GM21717 (cell line): ENCODE measurements around the gene DAPK2.
A peak's percentile ranks its signal among the peaks of the same experiment; 100 is the strongest.
"Not testable (repeated sequence)": the region's sequence is repeated elsewhere in the genome, so short reads cannot be mapped to it uniquely, and the experiment has no call there.

Experiments used
- ATAC-seq: cut with Tn5 transposase; IDR thresholded peaks from one replicate; pipeline ENCODE4 v1.9.1; 2021; ENCODE audit warnings: mild to moderate bottlenecking, moderate library complexity; ENCODE audit not compliant: unreplicated experiment

DAPK2 gene

DNA sequence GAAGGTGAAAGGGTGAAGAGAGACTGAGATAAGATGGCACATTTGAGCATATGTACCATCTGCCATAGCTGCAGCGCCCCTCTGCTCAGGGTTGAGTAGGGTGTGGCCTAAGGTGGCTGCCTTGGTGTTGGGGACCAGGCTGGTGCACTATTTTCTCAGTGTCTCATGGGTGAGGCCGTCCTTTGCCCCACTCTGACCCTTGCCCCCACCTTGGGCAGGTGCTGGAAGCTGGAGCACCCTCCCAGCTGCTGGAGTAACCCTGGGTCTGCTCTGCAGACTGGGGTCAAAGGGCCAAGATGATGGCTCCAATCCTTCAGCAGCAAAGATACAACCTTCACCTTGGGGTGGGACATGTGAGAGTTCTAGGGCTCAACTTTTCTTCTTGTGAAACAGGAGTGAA lies 69.2 kb downstream of the DAPK2 start:
- ATAC-seq: no peak

DNA sequence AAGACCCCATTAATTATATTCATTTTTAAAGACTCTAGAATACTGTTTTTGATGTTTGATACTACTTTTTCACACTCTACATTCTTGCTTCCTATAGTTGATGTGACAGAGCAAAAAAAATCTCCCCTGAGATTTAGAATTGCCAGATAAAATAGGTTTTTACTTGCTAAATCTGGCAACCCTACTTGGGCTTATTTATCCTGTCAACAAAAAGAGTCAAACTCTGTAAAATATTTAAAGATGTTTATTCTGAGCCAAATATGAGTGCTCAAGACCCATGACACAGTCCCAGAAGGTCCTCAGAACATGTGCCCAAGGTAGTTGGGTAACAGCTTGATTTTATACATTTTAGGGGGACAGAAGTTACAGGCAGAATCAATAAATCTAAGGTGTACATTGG lies 72.3 kb downstream of the DAPK2 start:
- no peak for ATAC-seq

DNA sequence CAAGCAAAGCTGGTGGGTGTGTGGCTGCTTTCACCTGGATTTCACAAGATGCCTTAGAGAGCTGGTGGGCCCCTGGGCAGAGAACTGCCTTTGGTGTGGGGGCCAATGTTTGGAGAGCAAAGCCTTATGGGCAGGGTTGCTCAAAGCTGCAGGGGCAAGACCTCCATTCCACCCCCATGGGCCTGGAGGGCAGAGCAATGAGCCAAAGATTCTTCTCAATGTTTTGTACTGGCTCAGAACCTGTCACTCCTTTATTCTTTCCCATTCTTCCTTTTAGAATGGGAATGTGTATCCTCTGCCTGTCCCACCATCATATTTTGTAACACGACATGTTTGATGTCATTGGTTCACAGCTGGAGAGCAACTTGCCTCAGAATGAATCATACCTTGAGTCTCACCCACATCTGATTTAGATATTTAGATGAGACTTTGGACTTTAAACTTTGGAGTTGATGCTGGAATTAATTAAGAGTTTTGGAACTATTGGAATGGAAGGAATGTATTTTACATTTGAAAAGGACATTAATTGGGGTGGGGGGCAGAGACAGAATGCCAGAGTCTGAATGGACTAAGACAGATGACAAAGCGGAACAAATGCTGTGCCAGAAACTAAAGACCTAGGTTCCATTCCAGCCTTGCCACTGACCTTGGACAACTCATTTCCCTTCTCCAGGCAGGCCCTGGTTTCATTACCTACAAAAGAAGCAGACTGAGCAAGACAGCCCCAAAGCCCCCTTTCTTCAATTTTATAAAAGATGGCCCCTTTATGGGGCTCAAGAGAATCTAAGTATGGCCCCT lies 72.9 kb downstream of the DAPK2 start:
- ATAC-seq: no peak

DNA sequence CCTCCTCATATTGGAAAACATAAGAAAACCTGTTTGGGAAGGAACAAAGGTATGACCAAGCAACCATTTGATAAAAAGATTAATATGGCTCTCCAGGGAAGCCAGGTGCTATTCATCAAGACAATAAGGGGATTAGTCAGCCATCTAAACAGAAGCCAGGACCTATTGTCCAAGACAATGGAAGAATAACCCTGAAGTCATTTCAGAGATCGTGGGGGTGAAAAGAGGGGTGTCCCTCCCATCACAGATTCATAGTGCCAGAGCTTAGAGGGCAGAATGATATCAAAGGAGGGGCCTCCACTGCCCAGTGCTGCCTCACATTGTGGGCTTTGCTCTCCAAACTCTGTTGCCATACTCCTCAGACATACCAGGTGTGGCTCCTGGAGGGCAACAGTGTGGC lies 73.5 kb downstream of the DAPK2 start:
- ATAC-seq: no peak

DNA sequence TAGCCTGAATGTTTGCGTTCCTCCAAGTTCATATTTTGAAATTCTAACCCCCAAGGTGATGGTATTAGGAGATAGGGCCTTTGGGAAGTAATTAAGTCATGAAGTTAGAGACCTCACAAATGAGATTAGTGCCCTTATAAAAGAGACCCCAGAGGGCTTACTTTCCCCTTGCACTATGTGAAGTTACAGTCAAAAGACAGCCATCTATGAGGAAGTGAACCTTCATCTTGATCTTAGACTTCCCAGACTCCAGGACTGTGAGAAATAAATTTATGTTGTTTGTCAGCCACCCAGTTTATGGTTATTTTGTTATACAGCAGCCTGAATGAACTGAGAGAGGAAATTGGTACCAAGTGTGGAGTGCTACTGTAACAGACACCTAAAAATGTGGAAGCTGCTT lies 74.4 kb downstream of the DAPK2 start:
- ATAC-seq: no peak

DNA sequence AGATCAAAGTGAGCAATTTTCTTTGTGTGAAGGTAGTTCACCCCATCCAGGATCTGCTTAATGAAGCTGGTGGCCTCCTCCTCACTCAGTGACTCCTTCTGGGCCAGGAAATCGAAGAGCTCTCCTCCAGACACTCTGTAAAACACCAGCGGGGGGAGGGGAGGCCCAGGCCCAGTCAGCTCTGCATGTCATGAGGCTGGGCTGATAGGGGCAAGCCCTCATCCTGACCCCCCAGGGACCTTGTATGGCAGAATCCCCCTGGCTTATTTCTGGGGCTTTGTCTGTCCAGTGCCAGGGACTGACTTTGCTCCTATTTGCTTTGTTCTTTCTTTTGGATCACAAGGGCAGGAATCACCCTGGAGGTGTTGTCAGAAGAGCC lies 74.9 kb downstream of the DAPK2 start:
- peak; percentile 33 for ATAC-seq

DNA sequence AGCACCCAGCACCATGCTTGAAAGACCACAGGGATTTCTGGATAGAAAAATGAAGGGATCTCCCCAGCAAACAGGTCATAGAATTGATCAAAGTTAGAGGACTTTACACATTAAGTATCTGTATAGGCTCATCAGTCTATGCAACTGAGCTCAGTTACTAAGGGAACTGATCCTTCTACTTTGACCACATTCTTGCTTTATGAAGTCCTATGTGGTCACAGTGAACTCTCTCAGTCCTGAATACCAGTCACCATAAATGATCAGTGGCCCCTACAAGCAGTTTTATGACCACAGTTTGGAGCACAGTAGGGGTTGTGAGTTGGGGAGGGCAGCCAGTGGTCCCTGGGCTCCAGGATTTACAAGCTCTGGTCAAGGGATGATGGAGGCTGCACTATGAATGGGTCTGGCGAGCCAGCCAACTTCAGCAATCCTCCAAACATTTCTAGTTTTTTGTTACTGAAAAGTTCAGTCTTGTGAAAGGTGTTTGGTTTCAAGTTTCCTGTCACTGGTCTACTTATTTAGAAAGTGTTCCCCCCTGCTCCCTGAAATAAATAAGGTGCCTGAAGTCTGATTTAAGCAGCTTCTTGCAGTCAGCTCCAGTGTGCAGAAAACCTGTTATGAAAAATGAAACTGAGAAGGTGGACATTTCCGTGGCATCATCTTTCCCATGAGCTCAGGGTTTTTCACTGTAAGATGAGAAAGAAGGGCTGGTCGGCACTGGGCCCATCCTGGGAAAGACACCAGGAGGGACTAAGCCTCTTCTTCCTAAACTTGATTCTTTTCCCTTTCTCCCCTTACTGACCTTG lies 75.5 kb downstream of the DAPK2 start:
- peak; percentile 85 for ATAC-seq

DNA sequence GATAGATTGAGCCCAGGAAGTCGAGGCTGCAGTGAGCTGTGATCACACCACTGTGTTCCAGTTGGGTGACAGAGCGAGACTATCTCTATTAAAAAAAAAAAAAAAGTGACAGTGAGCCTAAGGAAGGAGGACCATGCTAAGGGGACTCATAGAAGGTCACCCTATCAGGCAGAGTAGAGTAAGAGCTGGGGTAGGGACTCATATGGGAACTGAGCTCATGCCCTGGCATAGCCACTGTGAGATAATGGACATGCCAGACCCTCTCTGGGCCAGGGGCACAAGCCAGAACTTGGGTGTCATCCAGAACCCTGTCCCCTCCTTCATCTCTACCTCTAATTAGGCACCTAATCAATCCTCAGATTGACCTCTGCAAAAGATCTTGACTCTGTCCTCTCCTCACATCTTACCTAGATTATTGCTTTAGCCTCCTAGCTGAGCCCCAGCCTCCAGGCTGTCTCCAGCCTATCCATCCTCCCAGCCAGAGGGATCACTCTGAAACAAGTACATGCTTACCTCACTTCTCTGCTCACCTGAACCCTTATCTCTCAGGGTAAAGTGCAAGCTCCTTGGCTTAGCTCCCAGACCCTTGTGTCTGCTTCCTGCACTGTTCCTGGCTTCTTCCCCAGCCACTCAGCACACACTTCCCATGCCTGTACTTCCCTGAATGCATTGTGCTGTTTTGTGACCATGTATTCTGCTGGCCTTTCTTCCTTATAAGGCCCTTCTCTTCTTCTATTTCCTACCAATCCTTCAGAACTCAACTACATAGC lies 76.4 kb downstream of the DAPK2 start:
- ATAC-seq: no peak

DNA sequence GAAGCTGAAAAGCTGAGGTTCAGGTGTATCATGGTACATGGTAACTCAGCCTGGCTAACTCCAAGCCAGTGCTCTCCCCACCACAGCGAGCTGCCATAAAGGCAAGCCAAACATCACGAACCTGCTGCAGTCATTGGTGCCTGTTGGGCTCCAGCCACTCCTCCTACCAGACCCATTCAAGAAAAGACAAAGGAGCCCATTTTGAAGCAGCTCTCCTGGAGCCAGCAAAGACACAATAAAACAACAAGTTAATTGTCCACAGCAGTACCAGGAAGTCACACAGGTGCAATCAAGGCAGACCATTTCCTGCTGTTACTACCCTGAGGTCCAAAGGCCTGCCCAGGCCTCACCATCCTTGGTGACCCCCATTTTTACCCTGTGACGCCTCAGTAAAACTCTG lies 77.6 kb downstream of the DAPK2 start:
- ATAC-seq: no peak

DNA sequence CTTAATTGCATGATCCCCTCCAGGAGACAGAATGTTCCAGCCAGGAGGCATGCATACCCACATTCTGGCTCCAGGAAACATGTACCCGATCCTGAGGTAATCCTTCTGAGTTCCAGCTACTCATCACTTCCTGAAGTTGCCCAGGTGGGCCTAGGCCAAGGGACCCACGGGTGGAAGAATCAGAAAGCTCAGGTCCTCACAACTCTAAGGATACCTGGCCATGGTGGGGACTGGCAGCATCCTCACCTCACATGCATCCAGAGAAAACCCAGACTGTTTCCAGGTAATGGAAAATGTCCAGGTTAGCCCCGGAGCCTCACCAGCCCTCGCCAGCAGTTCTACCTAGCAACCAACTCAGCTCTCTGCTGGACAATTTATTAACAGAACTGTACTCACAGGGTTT lies 78.2 kb downstream of the DAPK2 start:
- ATAC-seq: no peak

DNA sequence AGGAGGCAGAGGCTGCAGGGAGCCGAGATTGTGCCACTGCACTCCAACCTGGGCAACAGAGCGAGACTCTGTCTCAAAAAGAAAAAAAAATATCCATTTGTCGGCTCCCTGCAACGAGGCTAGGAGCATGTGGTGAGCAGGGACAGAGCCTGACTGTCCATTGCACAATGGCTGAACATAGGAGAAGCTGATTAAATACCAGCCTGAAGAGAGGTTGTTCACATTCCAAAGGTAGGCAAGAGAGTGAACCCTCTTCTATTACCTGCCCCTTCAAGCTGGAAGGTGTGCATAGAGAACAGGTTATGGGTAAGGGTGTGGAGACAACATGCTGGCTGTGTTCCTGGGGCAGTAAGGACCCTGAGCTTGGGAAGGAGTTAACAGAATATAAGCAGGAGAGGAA lies 78.7 kb downstream of the DAPK2 start:
- ATAC-seq: no peak

DNA sequence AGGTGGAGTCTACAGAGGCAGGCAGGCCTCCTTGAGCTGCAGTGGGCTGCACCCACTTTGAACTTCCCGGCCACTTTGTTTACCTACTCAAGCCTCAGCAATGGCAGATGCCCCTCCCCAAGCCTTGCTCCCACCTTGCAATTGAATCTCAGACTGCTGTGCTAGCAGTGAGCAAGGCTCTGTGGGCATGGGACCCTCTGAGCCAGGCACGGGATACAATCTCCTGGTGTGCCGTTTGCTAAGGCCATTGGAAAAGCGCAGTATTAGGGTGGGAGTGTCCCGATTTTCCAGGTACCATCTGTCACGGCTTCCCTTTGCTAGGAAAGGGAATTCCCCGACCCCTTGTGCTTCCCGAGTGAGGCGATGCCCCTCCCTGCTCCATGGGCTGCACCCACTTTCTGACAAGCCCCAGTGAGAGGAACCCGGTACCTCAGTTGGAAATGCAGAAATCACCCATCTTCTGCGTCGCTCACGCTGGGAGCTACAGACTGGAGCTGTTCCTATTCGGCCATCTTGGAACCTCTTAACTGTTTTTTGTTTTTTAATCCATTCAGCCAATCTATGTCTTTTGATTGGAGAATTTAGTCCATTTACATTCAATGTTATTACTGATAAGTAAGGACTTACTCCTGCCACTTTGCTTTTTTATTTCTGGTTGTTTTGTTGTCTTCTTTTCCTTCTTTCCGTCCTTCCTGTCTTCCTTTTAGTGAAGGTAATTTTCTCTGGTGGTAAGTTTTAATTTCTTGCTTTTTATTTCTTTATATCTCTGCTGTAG lies 83.2 kb downstream of the DAPK2 start:
- not testable (repeated sequence) for ATAC-seq

DNA sequence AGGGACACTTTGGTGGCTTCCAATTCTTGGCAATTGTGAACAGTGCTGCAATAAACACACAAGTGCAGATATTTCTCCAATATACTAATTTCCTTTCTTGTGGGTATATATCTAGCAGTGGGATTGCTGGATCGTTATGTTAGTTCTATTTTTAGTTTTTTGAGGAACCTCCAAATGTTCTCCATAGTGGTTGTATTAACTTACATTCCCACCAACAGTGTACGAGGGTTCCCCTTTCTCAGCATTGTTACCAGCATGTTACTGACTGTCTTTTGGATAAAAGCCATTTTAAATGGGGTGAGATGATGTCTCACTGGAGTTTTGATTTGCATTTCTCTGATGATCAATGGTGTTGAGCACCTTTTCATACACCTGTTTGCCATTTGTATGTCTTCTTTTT lies 92.8 kb downstream of the DAPK2 start:
- no peak for ATAC-seq

DNA sequence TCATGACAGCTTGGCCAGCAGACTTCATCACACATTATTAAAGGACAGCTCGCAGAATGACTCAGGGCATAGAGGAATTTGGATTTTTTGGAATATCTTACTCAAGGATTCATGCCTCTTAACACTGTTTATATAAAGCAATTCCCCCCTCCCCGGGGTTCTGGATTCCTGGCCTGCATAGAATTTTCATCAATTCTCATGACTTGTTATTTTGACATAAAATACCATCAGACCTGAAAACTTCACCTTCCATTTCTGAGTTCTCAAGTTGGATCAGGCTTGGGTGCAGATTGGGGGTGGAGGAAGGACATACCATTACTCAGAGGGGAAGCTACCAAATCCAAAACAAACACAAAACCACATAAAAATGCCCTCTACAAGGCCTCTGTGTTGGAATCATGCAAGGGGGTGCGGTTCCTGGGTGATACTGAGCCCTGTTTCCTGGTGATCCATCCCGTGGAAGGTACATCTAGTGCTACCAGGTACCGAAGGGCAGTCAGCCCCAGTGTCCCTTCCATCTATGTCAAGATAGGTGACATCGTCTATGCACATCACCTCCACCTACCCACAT lies 95.3 kb downstream of the DAPK2 start:
- ATAC-seq: no peak

DNA sequence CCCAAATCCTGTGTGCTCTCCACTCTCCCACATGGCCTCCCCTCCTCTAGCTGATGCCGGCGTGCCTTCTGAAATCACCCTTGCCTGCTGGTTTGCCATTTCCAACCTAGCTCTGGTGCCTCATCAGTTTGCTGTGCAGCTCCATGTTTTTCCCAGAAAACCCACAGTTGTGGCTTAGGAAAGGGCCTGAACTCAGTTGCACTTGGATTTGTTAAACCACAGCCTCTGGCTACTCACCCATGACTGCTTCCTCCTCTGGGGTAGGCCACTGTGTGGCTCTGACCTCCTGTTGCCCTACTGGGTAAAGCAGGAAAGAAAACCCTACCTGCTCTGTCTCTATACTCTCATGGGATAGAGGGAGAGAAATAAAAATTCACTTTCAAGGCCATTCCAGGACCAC lies 97.3 kb downstream of the DAPK2 start:
- ATAC-seq: no peak

DNA sequence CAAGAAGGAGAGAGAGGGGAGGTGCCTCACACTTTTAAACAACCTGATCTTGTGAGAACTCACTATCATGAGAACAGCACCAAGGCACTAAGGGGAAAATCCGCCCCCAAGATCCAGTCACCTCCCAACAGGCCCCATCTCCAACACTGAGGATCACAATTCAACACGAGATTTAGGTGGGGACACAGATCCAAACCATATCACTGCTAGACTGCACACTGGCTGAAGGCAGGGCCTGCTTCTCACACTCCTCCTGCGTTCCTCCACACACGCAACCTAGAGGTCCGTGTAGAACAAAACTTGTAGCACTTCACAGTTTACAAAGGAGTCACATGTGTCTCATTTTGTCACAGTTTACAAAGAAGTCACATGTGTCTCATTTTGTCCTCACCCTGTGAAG lies 97.8 kb downstream of the DAPK2 start:
- no peak for ATAC-seq

DNA sequence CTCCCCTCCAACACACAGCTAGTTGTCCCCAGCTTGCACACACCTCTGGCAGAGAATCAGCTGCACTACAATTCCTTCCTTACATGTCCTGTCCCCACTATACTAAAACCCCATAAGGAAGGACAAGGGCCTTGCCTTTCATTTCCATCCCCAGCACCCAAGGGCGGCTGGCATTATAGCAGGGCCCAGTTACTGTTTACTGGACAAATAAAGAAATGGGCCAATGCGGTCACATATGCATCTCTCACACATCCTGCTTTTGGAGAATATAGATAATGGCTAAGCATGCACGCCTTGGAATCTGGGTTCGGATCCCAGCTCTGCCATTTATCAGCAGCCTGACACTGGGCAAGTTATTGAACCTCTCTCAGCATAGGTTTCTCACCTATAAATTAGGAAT lies 99.1 kb downstream of the DAPK2 start:
- no peak for ATAC-seq

DNA sequence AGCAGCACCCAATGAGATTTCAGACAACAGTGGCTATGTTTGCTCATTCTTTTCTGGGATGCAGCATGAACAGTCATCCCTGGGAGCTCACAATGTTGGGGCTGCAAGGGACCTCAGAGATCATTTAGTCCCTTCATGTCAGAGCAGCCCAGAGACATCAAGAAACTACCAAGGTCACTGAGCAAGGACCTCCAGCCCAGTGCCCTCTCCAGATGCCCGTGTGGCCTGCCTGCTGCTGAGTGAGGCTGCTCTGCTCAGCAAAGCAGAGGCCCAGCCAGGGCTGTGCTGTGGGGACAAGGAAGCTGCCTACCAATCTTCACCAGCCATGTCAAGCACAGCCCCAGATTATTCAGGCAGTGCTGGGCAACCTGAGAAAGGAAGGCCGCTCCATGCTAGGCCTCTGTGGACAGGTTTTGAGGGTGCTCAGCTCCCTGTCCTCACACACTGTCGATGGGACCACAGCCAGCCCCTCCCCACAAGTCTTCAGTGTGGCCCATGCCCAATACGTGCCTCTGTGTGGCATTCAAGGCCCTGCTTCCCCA lies 99.7 kb downstream of the DAPK2 start:
- ATAC-seq: no peak

DNA sequence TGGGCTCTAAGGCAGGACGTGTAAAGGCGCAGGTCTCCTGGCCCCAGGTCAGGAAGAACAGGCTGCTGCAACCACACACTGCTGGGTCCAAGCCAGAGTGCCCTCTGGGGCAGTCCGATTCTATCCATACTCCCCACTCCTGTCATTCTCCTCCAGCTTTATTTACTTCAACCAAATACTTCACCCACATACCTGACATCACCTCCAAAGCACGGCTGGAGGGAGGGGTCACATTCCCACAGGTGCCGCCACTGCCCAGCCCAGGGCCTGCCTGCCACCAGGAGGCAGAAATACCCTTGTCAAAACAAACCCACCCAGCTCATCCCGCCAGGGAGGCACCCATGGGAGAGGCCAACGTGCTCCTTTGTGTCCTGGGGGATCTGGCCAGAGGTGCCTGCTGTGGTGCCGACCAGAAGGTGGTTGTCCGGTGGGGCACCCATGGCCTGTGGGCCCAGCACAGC lies 100.4 kb downstream of the DAPK2 start:
- no peak for ATAC-seq
